GM12878 (cell line): ENCODE measurements around the gene KCND2. TPM values are rescaled to one million over a fixed set of nuclear protein-coding genes. Genes with fewer than 3 reads are reported as not detected.

Experiments
- ATAC-seq: fragments of 200-7000 bp; cut with Tn5 transposase; 3 replicates; pipeline ENCODE4 v1.9.1; 2020; ENCODE audit warnings: mild to moderate bottlenecking, moderate library complexity
- BruUV-seq: library from RNA; stranded (reverse); fragments of 400-500 nt; replicated peaks from 2 replicates; lab custom pipeline; 2021; lab: Mats Ljungman, UMichigan
- CTCF ChIA-PET: fragments of 300-600 bp; sonication (Branson Sonifier 250); formaldehyde crosslinking; extraction: SDS; loops from one replicate; lab custom pipeline; 2021; ENCODE audit warnings: inconsistent platforms; lab: Yijun Ruan, JAX
- POLR2A ChIA-PET: fragments of 350-600 bp; formaldehyde crosslinking; extraction: SDS; loops from one replicate; lab custom pipeline; 2021; ENCODE audit warnings: inconsistent platforms; lab: Charles Lee
- RAD21 ChIA-PET: fragments of 300-600 bp; sonication (Branson Sonifier 250); formaldehyde crosslinking; loops from one replicate; lab custom pipeline; 2023; ENCODE audit warnings: antibody characterized with exemption; ENCODE audit not compliant: unreplicated experiment; lab: Charles Lee
- SMC1A ChIA-PET: fragments of 300-600 bp; sonication (Branson Sonifier 250); formaldehyde crosslinking; loops from one replicate; lab custom pipeline; 2023; ENCODE audit not compliant: unreplicated experiment, uncharacterized antibody; lab: Charles Lee
- DNase-seq: peaks from one replicate; pipeline ENCODE4 v3.0.0-alpha.2; 2011; ENCODE audit warnings: low read depth, low spot score
- FAIRE-seq: peaks from 3 replicates; lab custom pipeline; 2011; peaks lifted over from hg19 to GRCh38; lab: Jason Lieb, UNC
- H2AFZ ChIP-seq: 2 replicates; pipeline ENCODE4 v1.6.0; 2011; ENCODE audit warnings: low read depth, low read length, control low read depth; ENCODE audit not compliant: control insufficient read depth
- H3K27ac ChIP-seq: 2 replicates; pipeline ENCODE4 v1.5.1; 2011; ENCODE audit warnings: control low read depth; ENCODE audit not compliant: control insufficient read depth, insufficient read depth
- H3K27me3 ChIP-seq, 2 experiments: replicated peaks in 1 of 2; 2 replicates each; pipeline versions ENCODE4 v1.6.0 to v1.6.1; 2011; ENCODE audit warnings: low read length in 1 of 2; ENCODE audit not compliant: control insufficient read depth in 2 of 2, insufficient read depth in 2 of 2
- H3K36me3 ChIP-seq, 2 experiments: 2 replicates each; pipeline ENCODE4 v1.5.1; 2011; ENCODE audit warnings: low read length in 1 of 2; ENCODE audit not compliant: control insufficient read depth in 2 of 2, insufficient read depth in 2 of 2
- H3K4me1 ChIP-seq: 2 replicates; pipeline ENCODE4 v1.6.1; 2011; ENCODE audit warnings: mild to moderate bottlenecking, low read length, moderate library complexity, mixed read lengths; ENCODE audit not compliant: control insufficient read depth, insufficient read depth
- H3K4me2 ChIP-seq: 2 replicates; pipeline ENCODE4 v1.6.0; 2011; ENCODE audit warnings: control low read depth; ENCODE audit not compliant: control insufficient read depth, insufficient read depth
- H3K4me3 ChIP-seq: fragments of 200-600 bp; sonication (generic); 2 replicates; pipeline ENCODE4 v1.5.1; 2016
- H3K79me2 ChIP-seq: 2 replicates; pipeline ENCODE4 v1.6.0; 2011; ENCODE audit warnings: low read length; ENCODE audit not compliant: control insufficient read depth, insufficient read depth
- H3K9ac ChIP-seq: 2 replicates; pipeline ENCODE4 v1.8.0; 2011; ENCODE audit warnings: low read length, control low read depth, mixed read lengths; ENCODE audit not compliant: control insufficient read depth, insufficient read depth
- H3K9me3 ChIP-seq: replicated peaks from 3 replicates; pipeline ENCODE4 v1.5.1; 2011; ENCODE audit warnings: mild to moderate bottlenecking, low read length; ENCODE audit not compliant: control insufficient read depth, insufficient read depth
- H4K20me1 ChIP-seq: 2 replicates; pipeline ENCODE4 v1.6.0; 2011; ENCODE audit not compliant: control insufficient read depth, insufficient read depth
- BACH1 ChIP-seq: fragments of 450-650 bp; IDR thresholded peaks from 2 replicates; pipeline ENCODE4 v1.6.1; 2017; ENCODE audit warnings: mild to moderate bottlenecking, borderline replicate concordance
- BCL11A ChIP-seq: IDR thresholded peaks from 2 replicates; pipeline ENCODE4 v1.6.1; 2011; ENCODE audit warnings: low read depth, low read length
- FOXK2 ChIP-seq: fragments of 450-650 bp; IDR thresholded peaks from 2 replicates; pipeline ENCODE4 v1.6.1; 2017; ENCODE audit warnings: mild to moderate bottlenecking, moderate library complexity
- MTA2 ChIP-seq: fragments of 450-650 bp; IDR thresholded peaks from 2 replicates; pipeline ENCODE4 v1.6.1; 2016; ENCODE audit warnings: low read depth, mild to moderate bottlenecking, moderate library complexity
- MTA3 ChIP-seq: IDR thresholded peaks from 2 replicates; pipeline ENCODE4 v1.6.1; 2012; ENCODE audit warnings: low read length, inconsistent platforms, borderline replicate concordance
- MXI1 ChIP-seq: fragments of 150-350 bp; IDR thresholded peaks from 2 replicates; pipeline ENCODE4 v1.6.1; 2011; ENCODE audit warnings: low read depth, mild to moderate bottlenecking, inconsistent platforms, low read length, improper control_type of control experiment
- NFIC ChIP-seq: IDR thresholded peaks from 2 replicates; pipeline ENCODE4 v1.6.1; 2012; ENCODE audit warnings: low read depth, mild to moderate bottlenecking, inconsistent platforms, low read length, moderate library complexity
- POLR2AphosphoS5 ChIP-seq: IDR thresholded peaks from 2 replicates; pipeline ENCODE4 v1.6.1; 2011; ENCODE audit warnings: mild to moderate bottlenecking, low read length, inconsistent platforms
- SMAD1 ChIP-seq: fragments of 450-650 bp; IDR thresholded peaks from 2 replicates; pipeline ENCODE4 v1.6.1; 2018; ENCODE audit warnings: mild to moderate bottlenecking, low read depth; ENCODE audit not compliant: partially characterized antibody
- ZNF207 ChIP-seq: fragments of 450-650 bp; IDR thresholded peaks from 2 replicates; pipeline ENCODE4 v1.6.1; 2014; ENCODE audit warnings: antibody characterized with exemption, mild to moderate bottlenecking, borderline replicate concordance
- WGBS: methylation state at CpG from one replicate; pipeline ENCODE4 v1.1.6; 2016; ENCODE audit warnings: low lambda C conversion rate; ENCODE audit not compliant: insufficient replicate concordance, insufficient coverage; ENCODE audit errors: missing lambda C conversion rate; 5-methylcytosine and 5-hydroxymethylcytosine counted together
- in situ Hi-C: fragments of 300-500 bp; cut with MboI; formaldehyde crosslinking; loops from 9 replicates; pipeline ENCODE4 v1.14.3; 2018; ENCODE audit warnings: mixed read lengths
- intact Hi-C: fragments of 100-400 bp; cut with micrococcal nuclease; formaldehyde crosslinking; loops from one replicate; pipeline ENCODE4 v1.14.2; 2022; ENCODE audit not compliant: unreplicated experiment
- polyA plus RNA-seq, 11 experiments: library from polyadenylated mRNA; depleted of rRNA in 4 of 11; unstranded in 6 of 11; stranded (reverse) in 5 of 11; fragments of >200 nt; fragmentation: Nextera tagmentation in 4 of 11; fragmentation: Illumina TruSeq in 1 of 11; extraction: Ambion mirVana in 4 of 11; extraction: Trizol in 1 of 11; gene quantifications; 1 replicate in 1 of 11; 2 replicates in 10 of 11; pipeline versions ENCODE4 v1.2.1 to v1.2.3, GENCODE V29; 2011 to 2016; ENCODE audit warnings: inconsistent platforms in 2 of 11, missing spikeins in 2 of 11, low read depth in 1 of 11
- total RNA-seq, 4 experiments: library from RNA; depleted of rRNA in 3 of 4; stranded (reverse); fragments of >200 nt in 3 of 4; fragmentation: Illumina TruSeq in 1 of 4; extraction: Trizol in 1 of 4; gene quantifications; 2 replicates each; pipeline versions ENCODE4 v1.2.1 to v1.2.3, GENCODE V29; 2013 to 2021
- TF ChIP-seq, protein P1 (sequence below): fragments of 450-650 bp; IDR thresholded peaks from 2 replicates; pipeline ENCODE4 v1.6.1; 2017; ENCODE audit warnings: borderline replicate concordance
- TF ChIP-seq, protein P2 (sequence below): IDR thresholded peaks from 2 replicates; pipeline ENCODE4 v1.6.1; 2011; ENCODE audit warnings: mild to moderate bottlenecking, low read depth, low read length, moderate library complexity; ENCODE audit not compliant: insufficient replicate concordance
- TF ChIP-seq, protein P3 (sequence below): fragments of 450-650 bp; IDR thresholded peaks from 2 replicates; pipeline ENCODE4 v1.6.1; 2017; ENCODE audit warnings: low read depth, mild to moderate bottlenecking, moderate library complexity

Gene KCND2
- total and polyA plus RNA-seq, 10 of the 15 experiments (the other 5 are each of a cell fraction or from before 2014, with no cell fraction given), result 3.6 to 22.3 (median 6.3) TPM

DNA sequence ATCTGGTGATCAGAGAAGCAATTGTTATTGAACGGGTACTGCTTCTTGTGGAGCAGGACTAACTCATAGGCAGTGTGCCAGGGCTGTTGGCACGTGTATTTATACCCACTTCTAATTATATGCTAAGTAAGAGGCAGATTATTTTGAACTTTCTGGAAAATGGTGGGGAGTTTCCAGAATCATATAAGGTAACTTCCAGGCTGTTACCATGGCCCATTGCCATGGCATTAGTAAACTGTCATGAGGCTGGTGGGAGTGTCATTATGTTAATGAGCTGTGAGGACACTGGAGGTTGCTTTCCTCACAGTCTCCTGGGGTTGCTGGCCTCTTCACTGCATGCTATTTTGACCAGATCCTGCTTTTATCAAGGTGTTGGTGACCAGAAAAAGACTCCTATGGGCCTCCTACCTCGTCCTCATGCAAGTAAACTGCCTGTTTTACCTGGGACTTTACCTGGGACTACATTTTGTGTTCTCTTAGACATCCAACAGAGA, 122.6 kb downstream of the KCND2 start (continued):
- TF ChIP-seq, protein P1, sequence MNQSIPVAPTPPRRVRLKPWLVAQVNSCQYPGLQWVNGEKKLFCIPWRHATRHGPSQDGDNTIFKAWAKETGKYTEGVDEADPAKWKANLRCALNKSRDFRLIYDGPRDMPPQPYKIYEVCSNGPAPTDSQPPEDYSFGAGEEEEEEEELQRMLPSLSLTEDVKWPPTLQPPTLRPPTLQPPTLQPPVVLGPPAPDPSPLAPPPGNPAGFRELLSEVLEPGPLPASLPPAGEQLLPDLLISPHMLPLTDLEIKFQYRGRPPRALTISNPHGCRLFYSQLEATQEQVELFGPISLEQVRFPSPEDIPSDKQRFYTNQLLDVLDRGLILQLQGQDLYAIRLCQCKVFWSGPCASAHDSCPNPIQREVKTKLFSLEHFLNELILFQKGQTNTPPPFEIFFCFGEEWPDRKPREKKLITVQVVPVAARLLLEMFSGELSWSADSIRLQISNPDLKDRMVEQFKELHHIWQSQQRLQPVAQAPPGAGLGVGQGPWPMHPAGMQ, result no peak
- no peak for TF ChIP-seq FOXK2
- TF ChIP-seq, protein P2, sequence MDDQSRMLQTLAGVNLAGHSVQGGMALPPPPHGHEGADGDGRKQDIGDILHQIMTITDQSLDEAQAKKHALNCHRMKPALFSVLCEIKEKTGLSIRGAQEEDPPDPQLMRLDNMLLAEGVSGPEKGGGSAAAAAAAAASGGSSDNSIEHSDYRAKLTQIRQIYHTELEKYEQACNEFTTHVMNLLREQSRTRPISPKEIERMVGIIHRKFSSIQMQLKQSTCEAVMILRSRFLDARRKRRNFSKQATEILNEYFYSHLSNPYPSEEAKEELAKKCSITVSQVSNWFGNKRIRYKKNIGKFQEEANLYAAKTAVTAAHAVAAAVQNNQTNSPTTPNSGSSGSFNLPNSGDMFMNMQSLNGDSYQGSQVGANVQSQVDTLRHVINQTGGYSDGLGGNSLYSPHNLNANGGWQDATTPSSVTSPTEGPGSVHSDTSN, result no peak

DNA sequence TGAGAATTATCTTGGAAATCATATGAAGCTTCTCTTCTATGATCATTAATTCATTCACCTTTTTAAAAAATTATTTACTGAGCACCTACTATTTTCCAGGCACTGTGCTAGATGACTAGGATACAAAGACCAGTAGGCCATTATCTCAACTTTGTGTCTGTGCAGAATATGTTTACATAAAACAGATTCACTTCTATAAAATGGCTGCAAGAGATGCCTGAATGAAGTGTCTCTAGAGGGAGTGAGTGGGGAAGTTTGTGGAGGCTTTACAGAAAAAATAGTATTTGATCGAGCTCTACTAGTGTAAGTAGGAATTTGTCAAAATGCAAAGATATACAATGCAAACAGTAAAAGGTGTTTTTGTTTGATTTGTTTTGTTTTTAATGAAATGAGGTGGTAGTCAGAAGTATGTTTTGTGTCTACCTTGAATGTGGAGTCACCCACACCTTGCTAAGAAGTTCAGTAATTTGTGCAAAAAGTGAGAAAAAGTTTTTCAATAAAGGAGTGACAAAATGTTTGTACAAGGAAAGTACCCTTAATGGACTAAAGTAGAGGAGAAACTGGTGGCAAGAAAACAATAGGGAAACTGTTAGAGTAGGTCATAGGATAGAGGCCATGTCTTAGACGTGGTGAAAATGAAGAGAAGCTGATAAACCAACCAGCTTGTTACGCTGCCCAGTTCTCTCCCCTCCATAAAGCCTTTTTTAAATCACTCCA, 125.5 kb downstream of the KCND2 start:
- no peak for FAIRE-seq
- Histone ChIP-seq H3K27me3 (no peaks in the 10 kb centered on the region), H3K4me3 (peak overlapping the region; percentile 68), H3K9me3 (no peaks in the 10 kb centered on the region; the same call in 1 of the 3 replicates), H3K4me2 (peak overlapping the region; percentile 21), H3K36me3 (no peaks in the 10 kb centered on the region), H3K4me1 (peaks cover 37% of the 10 kb centered on the region), H4K20me1 (no peaks in the 10 kb centered on the region), H3K9ac (peak overlapping the region; percentile 31; the same call in 1 of the 2 replicates), H3K27ac (peak overlapping the region; percentile 49), H3K79me2 (peaks cover 62% of the 10 kb centered on the region), H2AFZ (no peak overlapping the region; the same call in 1 of the 2 replicates)
- WGBS, result 10% methylated on average over 3 of the region's 3 CpGs
- ChIA-PET CTCF (interaction anchor here (0.6 to 2.1 kb wide), 9 partner anchors 8 to 156 kb away, joined by 3 to 9 read pairs (median 4); no protein-coding TSS in a partner anchor), POLR2A (interaction anchor here (0.6 to 2.7 kb wide), 7 partner anchors 9 to 121 kb away, joined by 3 to 11 read pairs (median 4); no protein-coding TSS in a partner anchor), RAD21 (interaction anchor here (0.6 to 6.4 kb wide), 22 partner anchors 8 to 156 kb away, joined by 3 to 35 read pairs (median 4); partner anchors contain the start of gene KCND2), SMC1A (interaction anchor here (0.6 to 14.8 kb wide), 20 partner anchors 8 to 440 kb away, joined by 3 to 305 read pairs (median 3); partner anchors contain the start of gene KCND2)
- peak; percentile 10 for ATAC-seq
- in situ Hi-C loops (no loop called here), intact Hi-C loops (loop anchor here (5.0 kb wide), 1 partner anchor 459 kb away; the partner anchor contains the start of gene TSPAN12)
- no peak for DNase-seq
- TSS peak; percentile 9 for BruUV-seq
- TF ChIP-seq, protein P3, sequence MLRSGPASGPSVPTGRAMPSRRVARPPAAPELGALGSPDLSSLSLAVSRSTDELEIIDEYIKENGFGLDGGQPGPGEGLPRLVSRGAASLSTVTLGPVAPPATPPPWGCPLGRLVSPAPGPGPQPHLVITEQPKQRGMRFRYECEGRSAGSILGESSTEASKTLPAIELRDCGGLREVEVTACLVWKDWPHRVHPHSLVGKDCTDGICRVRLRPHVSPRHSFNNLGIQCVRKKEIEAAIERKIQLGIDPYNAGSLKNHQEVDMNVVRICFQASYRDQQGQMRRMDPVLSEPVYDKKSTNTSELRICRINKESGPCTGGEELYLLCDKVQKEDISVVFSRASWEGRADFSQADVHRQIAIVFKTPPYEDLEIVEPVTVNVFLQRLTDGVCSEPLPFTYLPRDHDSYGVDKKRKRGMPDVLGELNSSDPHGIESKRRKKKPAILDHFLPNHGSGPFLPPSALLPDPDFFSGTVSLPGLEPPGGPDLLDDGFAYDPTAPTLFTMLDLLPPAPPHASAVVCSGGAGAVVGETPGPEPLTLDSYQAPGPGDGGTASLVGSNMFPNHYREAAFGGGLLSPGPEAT, result 0 out of 2 replicates have a peak, but pooled peaks have one; percentile 27
- TF ChIP-seq NFIC, result peak; percentile 48; the same call in 1 of the 2 replicates
- TF ChIP-seq MTA2, result 0 out of 2 replicates have a peak, but pooled peaks have one; percentile 9
- peak; percentile 12; the same call in 1 of the 2 replicates for TF ChIP-seq BACH1
- TF ChIP-seq ZNF207, result 0 out of 2 replicates have a peak, but pooled peaks have one; percentile 13
- TF ChIP-seq SMAD1, result peak; percentile 45
- TF ChIP-seq BCL11A, result no peak
- 0 out of 2 replicates have a peak, but pooled peaks have one; percentile 54 for TF ChIP-seq MTA3
- peak; percentile 35; the same call in 1 of the 2 replicates for TF ChIP-seq MXI1
- 0 out of 2 replicates have a peak, but pooled peaks have one; percentile 42 for TF ChIP-seq POLR2AphosphoS5
